NCI-H510A treated with DMSO at 0.1 percent for 48 hours (cell line): ENCODE measurements around the gene HMHB1.
"Not testable (repeated sequence)": the region's sequence is repeated elsewhere in the genome, so short reads cannot be mapped to it uniquely, and the experiment has no call there.

ENCODE experiments used
- DNase-seq: peaks from one replicate; lab custom pipeline; 2025; lab: John Stamatoyannopoulos, UW

HMHB1 gene

GRCh38 chr5:143801252-143801939 is 10.6 kb upstream of the HMHB1 start:
- no peak for DNase-seq

GRCh38 chr5:143805861-143806260 is 6.1 kb upstream of the HMHB1 start:
- DNase-seq, result no peak

GRCh38 chr5:143806579-143806978 is 5.4 kb upstream of the HMHB1 start:
- DNase-seq, result no peak

DNA sequence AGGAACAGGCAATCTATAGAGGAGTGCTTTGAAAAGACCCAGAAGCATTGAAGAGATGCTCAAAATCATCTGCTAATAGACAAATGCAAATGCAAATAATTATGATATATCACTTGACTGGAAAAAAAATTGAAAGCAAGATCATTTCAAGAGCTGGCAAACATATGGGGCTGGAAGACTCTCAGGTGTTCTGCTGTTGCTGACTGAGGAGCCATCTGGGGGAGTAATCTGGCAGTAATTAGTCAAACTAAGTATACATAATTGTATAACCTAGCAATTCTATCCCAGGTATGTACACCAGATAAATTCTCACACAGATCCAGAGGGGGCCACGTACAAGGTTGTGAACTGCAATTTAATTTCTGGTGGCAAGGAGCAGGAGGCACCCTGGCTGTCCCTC is 4.6 kb upstream of the HMHB1 start:
- DNase-seq, result no peak

DNA sequence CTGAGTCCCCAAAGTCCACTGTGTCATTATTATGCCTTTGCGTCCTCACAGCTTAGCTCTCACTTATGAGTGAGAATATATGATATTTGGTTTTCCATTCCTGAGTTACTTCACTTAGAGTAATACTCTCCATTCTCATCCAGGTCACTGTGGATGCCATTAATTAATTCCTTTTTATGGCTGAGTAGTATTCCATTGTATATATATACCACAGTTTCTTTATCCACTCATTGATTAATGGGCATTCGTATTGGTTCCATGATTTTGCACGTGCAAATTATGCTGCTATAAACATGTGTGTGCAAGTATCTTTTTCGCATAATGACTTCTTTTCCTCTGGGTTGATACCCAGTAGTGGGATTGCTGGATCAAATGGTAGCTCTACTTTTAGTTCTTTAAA is 4.4 kb downstream of the HMHB1 start:
- DNase-seq, result not testable (repeated sequence)

DNA sequence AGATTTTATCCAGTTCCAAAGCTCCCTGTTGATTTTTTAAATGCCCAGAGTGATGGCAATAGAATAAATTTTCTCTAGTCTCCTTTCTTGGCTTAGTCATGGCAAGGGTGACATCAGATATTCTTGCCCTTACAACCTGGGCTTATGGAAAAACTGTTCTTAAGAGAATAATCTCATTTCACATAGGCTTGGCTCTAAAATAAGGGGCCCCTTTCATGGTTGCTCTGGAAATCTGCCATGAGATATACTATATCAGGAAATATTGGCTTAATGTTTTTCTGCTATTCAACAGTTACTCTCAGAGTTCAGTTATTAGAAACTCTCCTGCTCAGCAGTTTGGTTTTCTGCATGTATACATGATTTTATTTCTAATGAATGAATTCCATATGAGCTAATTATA is 7.8 kb downstream of the HMHB1 start:
- DNase-seq, result no peak

DNA sequence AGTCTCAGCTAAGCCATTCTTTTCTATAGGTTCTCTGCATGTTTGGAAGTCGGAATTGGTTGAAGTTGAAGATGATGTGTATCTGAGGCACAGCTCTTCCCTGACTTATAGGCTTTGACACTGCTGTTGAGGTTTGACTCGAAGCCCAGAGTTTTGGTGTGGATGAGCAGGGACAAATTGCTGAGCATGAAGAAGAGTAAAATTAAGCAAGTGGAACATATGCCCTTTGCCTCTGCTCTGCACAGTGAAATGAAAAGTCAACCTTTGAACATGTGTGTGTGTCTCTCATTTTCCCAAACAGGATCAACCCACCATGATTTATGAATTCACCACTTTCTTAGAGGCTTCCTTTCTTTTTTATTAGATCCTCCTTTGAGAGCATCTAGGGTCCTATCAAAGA is 8.5 kb downstream of the HMHB1 start:
- DNase-seq, result no peak

DNA sequence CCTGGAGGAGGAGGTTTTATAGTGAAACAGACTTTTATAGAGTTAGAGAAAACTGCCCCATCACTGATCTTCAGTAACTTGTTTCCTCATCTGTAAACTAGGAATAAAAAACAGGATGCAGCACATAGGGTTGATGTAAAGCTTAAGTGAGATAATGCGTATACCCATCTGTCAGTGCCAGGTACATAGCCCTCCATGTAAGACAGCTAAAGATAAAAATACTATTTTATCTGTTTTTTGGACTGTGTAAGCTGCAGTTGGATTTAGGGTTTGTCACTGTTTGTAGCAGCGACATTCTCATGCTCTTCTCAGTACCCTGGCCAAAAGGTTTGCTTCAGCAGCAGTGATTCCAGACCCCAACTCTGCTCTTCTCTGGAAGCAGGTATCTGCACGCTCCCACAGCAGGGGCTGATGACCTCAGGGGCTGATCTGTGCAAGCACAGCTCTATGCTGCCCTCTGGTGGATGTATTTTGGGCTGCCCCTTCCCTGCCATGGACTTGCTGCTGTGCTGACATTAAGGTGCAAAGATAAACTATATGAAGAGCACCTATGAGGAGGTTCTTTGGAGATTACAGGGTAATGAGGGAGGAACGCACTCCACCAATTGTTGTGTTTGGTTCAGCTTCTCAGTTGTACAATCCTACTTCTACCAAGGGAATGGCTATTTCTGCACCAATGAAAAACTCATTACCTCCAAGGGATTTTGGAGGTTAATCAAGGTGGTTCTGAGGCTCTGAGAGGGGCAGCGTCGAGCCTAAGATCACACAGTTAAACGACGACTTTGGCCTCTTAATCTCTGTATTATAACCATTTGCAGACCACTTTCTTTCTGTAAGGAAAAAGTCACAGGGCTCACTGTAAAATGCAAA is 13.1 kb downstream of the HMHB1 start:
- DNase-seq, result peak; percentile 71

DNA sequence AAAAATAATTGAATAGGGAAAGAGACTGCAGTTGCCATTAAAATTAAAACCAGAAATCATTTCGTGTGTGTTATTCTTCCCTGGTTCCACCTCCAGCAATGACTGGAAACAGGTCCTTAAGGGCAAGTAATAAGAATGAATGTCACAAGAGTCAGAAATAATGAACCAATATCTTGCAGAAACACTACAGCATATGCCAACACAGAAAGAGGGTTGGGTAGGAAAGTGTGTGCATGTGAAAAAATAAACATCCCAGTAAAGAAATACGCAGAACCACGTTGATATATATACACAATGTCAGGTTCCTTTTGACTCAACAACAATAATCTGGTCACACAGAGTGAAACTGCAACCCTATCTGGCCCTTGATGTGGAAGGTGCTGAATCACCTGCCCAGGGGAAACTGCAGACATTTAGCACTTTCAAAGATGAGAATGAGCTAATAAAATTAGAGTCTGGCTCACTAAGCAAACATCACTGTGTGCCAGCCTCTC is 15.0 kb downstream of the HMHB1 start:
- DNase-seq, result peak; percentile 74

GRCh38 chr5:143828710-143829109 is 16.7 kb downstream of the HMHB1 start:
- no peak for DNase-seq

GRCh38 chr5:143833177-143833576 is 21.2 kb downstream of the HMHB1 start:
- no peak for DNase-seq

- DNase-seq, result no peak
Observed at GRCh38 chr5:143835251-143835650, 23.3 kb downstream of the HMHB1 start.

DNA sequence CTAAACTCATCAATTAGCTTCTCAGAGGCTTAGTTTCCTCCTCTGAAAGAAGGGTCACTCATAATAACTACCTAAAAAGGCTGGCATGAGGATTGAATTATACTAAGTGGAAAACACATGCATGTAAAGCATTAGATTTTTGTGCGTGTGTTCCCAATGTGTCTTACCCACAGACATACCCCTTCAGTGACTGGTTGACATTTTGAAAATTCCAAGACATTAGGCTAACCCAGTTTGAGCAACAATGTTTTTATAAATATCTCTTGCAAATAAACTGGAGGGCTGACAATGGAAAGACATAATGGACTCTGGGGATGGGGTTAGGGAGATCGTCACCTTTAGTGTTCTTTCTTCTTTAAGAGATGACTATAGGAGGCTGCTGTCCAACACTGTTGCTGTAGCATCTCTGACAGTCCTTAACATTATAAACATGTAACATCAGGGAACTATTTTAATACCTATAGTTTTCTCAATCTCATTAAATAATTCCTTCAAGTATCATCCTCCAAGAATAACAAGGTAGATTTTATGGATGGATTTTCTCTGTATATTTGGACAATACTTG is 24.3 kb downstream of the HMHB1 start:
- no peak for DNase-seq

- peak; percentile 71 for DNase-seq
Observed at GRCh38 chr5:143837306-143837848, 25.4 kb downstream of the HMHB1 start.

GRCh38 chr5:143841446-143841845 is 29.5 kb downstream of the HMHB1 start:
- no peak for DNase-seq

DNA sequence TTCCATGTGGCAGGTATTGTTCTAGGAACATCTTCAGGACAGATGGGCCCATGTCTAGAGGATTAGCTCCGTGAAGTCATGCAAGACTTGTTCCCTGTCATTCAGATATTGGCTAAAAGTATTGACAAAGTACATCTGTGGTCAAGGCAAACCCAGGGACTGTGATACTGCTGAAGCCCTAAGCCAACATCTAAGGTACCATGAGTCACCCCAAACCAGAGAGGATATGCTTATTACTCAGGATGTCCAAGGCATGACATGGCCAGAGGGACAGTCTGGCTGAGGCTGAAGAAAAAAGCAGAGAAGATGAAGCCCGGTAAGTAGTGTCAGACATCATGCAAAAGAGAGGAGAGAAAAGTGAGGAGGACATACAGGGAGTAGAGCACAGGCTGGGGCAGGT is 31.0 kb downstream of the HMHB1 start:
- DNase-seq, result no peak

DNA sequence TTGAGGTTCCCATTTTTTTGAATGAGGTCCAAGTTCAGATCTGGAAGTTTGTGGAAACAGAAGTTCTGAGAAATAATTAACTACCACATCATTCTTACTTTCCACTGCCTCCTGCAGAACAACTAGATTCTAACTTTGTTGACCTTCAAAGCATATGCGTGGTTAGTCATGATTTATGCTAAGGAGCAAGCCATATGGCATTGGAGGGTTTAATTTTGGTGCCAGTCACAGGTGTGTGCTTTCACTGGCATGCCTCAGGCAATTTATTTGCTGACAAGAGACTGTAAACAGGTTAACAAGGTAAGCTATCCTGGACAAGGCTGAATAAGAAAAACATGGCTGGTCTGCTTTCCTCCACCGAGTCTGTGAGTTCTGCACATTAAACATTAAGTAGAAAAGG is 31.5 kb downstream of the HMHB1 start:
- no peak for DNase-seq

DNA sequence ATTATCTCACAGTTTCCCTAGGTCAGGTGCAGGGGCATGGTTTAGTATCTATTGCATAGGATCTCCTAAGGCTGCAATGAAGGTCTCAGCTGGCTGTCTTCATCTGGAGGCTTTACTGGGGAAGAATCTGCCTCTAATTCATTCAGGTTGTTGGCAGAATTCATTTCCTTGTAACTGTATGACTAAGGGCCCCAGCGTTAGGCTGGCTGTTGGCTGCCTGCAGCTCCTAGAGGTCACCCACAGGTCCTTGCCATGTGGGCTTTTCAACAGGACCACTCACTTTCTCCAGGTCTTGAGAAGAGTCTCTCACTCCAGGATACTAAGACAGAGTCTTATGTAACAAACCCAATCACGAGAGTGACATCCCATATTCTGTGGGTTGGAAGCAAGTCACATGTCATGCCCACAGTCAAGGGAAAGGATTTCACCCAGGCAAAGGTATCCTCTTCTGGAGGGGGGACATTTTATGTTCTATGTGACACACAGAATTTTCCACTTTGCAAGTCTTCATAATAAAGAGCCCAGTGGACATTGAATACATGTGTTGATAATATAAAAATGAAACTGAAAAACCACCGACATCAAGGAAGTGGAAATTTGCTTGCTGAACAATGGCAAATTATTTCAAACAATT is 38.2 kb downstream of the HMHB1 start:
- no peak for DNase-seq

GRCh38 chr5:143851383-143851782 is 39.4 kb downstream of the HMHB1 start:
- no peak for DNase-seq

DNA sequence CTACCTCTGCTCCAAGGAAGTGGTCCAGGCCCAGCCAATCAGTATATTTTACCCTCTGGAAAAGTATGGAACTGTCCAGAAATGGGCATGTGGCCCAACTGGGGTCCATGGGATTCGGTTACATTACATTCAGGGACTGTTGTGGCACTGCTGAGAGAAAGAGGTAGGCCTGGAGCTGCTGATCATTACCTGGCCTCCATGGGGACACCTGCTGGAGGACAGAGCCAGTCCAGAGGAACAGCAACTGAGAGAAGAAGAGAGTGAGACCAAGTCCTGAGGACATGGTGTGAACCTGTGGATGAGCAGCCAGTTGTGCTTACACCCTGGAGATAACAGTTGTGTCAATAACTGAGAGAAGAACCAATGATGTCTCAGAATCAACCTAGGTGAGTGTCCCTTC is 48.2 kb downstream of the HMHB1 start:
- no peak for DNase-seq

- DNase-seq, result no peak
Observed at GRCh38 chr5:143862271-143862670, 50.3 kb downstream of the HMHB1 start.

GRCh38 chr5:143865426-143866025 is 53.6 kb downstream of the HMHB1 start:
- DNase-seq, result no peak
